Sigmoid colon (tissue), 7 donors: ENCODE measurements around the gene ZNF740. TPM values are rescaled to one million over a fixed set of nuclear protein-coding genes. Genes with fewer than 3 reads are reported as not detected.

Experiments used
- DNase-seq: peaks from one replicate; pipeline ENCODE4 v3.0.0-alpha.2; 2019
- H3K27ac ChIP-seq, 4 donors: fragments of 200-600 bp; sonication (generic); one replicate each; pipeline ENCODE4 v1.5.1; 2016 to 2019; ENCODE audit warnings: mild to moderate bottlenecking in 1 of 4
- H3K27me3 ChIP-seq, 3 donors: fragments of 200-600 bp; sonication (generic); one replicate each; pipeline ENCODE4 v1.5.1; 2019; ENCODE audit warnings: mild to moderate bottlenecking in 1 of 3
- H3K36me3 ChIP-seq, 4 donors: fragments of 200-600 bp; sonication (generic); one replicate each; pipeline ENCODE4 v1.5.1; 2016 to 2019
- H3K4me1 ChIP-seq, 4 donors: fragments of 200-600 bp; sonication (generic); one replicate each; pipeline ENCODE4 v1.5.1; 2017 to 2019
- H3K4me3 ChIP-seq, 4 donors: fragments of 200-600 bp; sonication (generic); one replicate each; pipeline ENCODE4 v1.5.1; 2017 to 2019; ENCODE audit warnings: mild to moderate bottlenecking in 2 of 4, moderate library complexity in 1 of 4
- H3K9me3 ChIP-seq, 4 donors: fragments of 200-600 bp in 3 of 4; sonication (generic) in 3 of 4; one replicate each; pipeline versions ENCODE4 v1.5.1 to v1.6.1; 2013 to 2019
- CTCF ChIP-seq, 4 experiments: fragments of 450-650 bp in 3 of 4; fragments of 200-600 bp in 1 of 4; IDR thresholded peaks; one replicate each; pipeline ENCODE4 v1.5.1; 2016 to 2019; ENCODE audit warnings: antibody characterized with exemption in 4 of 4, mild to moderate bottlenecking in 3 of 4, moderate library complexity in 2 of 4
- EP300 ChIP-seq, 4 donors: sonication (generic); formaldehyde crosslinking; IDR thresholded peaks; one replicate each; pipeline ENCODE4 v1.6.1; 2017; ENCODE audit warnings: antibody characterized with exemption in 4 of 4
- POLR2A ChIP-seq, 2 donors: fragments of 450-650 bp; IDR thresholded peaks; one replicate each; pipeline ENCODE4 v1.6.1; 2016; ENCODE audit warnings: antibody characterized with exemption in 2 of 2, mild to moderate bottlenecking in 2 of 2, moderate library complexity in 2 of 2
- POLR2AphosphoS5 ChIP-seq, 4 donors: sonication (generic); formaldehyde crosslinking; IDR thresholded peaks; one replicate each; pipeline ENCODE4 v1.6.1; 2017; ENCODE audit warnings: antibody characterized with exemption in 4 of 4
- WGBS, 2 donors: extraction: QIAGEN DNeasy Blood & Tissue Kit; methylation state at CpG; one replicate each; pipeline ENCODE4 v1.1.7; 2013; 5-methylcytosine and 5-hydroxymethylcytosine counted together
- intact Hi-C: fragments of 100-400 bp; cut with DNase I; formaldehyde crosslinking; loops from one replicate; pipeline ENCODE4 v1.15.1; 2023
- polyA plus RNA-seq, 3 donors: library from polyadenylated mRNA; stranded (reverse); fragments of 200-250 nt; gene quantifications; one replicate each; pipeline ENCODE4 v1.2.3, GENCODE V29; 2013
- total RNA-seq, 4 donors: library from RNA; depleted of rRNA; stranded (reverse); fragments of >200 nt; gene quantifications; one replicate each; pipeline ENCODE4 v1.1.0, GENCODE V29; 2016
- donor health status: healthy with polysubstance abuse.
- donor health status: Bipolar disorder and iron deficiency.
- donor health status: healthy.

The ZNF740 gene
- total and polyA plus RNA-seq, 7 donors, result 2.3 to 16.6 (median 12.0) TPM

- Histone ChIP-seq H3K4me1 (peaks cover 0 to 45% (median 38%) of the 10 kb centered on the region in 4 donors), H3K27me3 (no peaks in the 10 kb centered on the region), H3K9me3 (no peaks in the 10 kb centered on the region), H3K36me3 (peaks cover 0 to 7% (median 3%) of the 10 kb centered on the region in 4 donors), H3K4me3 (peak within 1 kb of the TSS; percentile 61 to 80 (median 74)), H3K27ac (peak within 1 kb of the TSS; percentile 81 to 92 (median 90))
- 1% methylated on average over 42 to 43 of the region's 44 CpGs for WGBS, 2 donors
- no peak for TF ChIP-seq POLR2A (IDR thresholded peaks at IDR 0.05)
- no peak for TF ChIP-seq CTCF (IDR thresholded peaks at IDR 0.05)
- TF ChIP-seq POLR2AphosphoS5 (IDR thresholded peaks at IDR 0.05), result peak; percentile 34 to 81 (median 64)
- TF ChIP-seq EP300 (IDR thresholded peaks at IDR 0.05), result no peak
- intact Hi-C loops, result loop anchor here (2.0 kb wide), 2 partner anchors 13 to 19 kb away; no protein-coding TSS in a partner anchor
- DNase-seq, result peak; percentile 85
These were observed 51.6 kb downstream of the ZNF740 start, which contains the start of gene RARG for GRCh38 chr12:53231921-53232645. Gene RARG, minus strand, starts transcription at chr12:53232209. Its CDS starts 4,664 bp downstream, at chr12:53227545.

GRCh38 chr12:53232646-53233461 is 52.3 kb downstream of the ZNF740 start:
- peak; percentile 85 for DNase-seq
- Histone ChIP-seq H3K9me3 (no peaks in the 10 kb centered on the region), H3K36me3 (no peaks in the 10 kb centered on the region), H3K27me3 (no peaks in the 10 kb centered on the region), H3K27ac (peak overlapping the region; percentile 81 to 92 (median 90)), H3K4me3 (peak overlapping the region; percentile 61 to 80 (median 74)), H3K4me1 (peaks cover 0 to 45% (median 38%) of the 10 kb centered on the region in 4 donors)
- WGBS, 2 donors, result 10 to 25% methylated on average over 11 of the region's 11 CpGs
- intact Hi-C loops, result loop anchor here (2.0 kb wide), 2 partner anchors 14 to 18 kb away; no protein-coding TSS in a partner anchor
- TF ChIP-seq POLR2A (IDR thresholded peaks at IDR 0.05) (no peak), CTCF (IDR thresholded peaks at IDR 0.05) (no peak), POLR2AphosphoS5 (IDR thresholded peaks at IDR 0.05) (peak in 1 of 4 donors; percentile 2), EP300 (IDR thresholded peaks at IDR 0.05) (no peak)

- no peak for TF ChIP-seq POLR2AphosphoS5 (IDR thresholded peaks at IDR 0.05)
- TF ChIP-seq EP300 (IDR thresholded peaks at IDR 0.05), result no peak
- TF ChIP-seq CTCF (IDR thresholded peaks at IDR 0.05), result no peak
- TF ChIP-seq POLR2A (IDR thresholded peaks at IDR 0.05), result no peak
- Histone ChIP-seq H3K4me3 (no peak overlapping the region), H3K4me1 (peaks cover 0 to 45% (median 38%) of the 10 kb centered on the region in 4 donors), H3K27ac (peak overlapping the region; percentile 81 to 92 (median 90)), H3K27me3 (no peaks in the 10 kb centered on the region), H3K9me3 (no peaks in the 10 kb centered on the region), H3K36me3 (no peaks in the 10 kb centered on the region)
- whole genome bisulfite sequencing, 2 donors, result 16 to 47% methylated on average over 7 of the region's 7 CpGs
- no peak for DNase-seq
- intact Hi-C loops, result loop anchor here (2.0 kb wide), 2 partner anchors 15 to 17 kb away; no protein-coding TSS in a partner anchor
These were observed 53.2 kb downstream of the ZNF740 start for GRCh38 chr12:53233671-53234121.

DNA sequence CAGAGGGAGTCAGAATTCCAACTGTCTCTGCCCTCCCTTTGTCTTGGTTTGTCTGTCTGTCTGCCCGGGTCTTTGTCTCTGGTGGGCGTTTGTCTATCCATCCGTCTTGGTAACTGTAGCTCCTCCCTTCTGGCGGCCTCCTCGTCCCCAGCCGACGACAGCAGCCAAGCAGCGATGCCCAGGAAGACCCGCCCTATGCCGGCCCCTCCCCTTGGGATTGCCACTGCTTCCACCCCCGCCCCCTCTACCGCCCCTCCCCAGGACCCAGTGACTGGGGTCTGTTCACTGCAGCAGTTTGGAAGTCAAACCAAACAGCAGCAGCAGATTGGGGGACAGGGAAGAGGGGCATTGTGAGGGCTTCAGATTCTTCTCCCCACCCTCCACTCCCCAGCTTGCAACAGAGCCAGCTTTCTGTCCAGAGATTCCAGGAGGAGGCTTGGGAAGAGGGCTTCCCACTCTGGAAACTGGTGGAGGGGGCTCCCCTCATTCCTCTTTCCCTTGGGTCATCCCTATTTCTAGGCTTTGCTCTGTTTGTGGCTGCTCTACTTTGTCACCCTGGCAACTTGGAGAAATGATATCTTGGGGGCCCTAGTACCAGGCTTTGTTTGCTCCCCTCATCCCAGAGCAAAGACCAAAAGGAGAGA is 53.9 kb downstream of the ZNF740 start:
- H3K9me3 ChIP-seq, result no peaks in the 10 kb centered on the region
- H3K27ac ChIP-seq, result peak overlapping the region; percentile 81 to 92 (median 90)
- no peak for TF ChIP-seq POLR2A (IDR thresholded peaks at IDR 0.05)
- no peak for TF ChIP-seq CTCF (IDR thresholded peaks at IDR 0.05)
- no peak for TF ChIP-seq EP300 (IDR thresholded peaks at IDR 0.05)
- TF ChIP-seq POLR2AphosphoS5 (IDR thresholded peaks at IDR 0.05), result no peak
- peaks cover 0 to 45% (median 38%) of the 10 kb centered on the region in 4 donors for H3K4me1 ChIP-seq
- 8 to 19% methylated on average over 12 of the region's 12 CpGs for WGBS, 2 donors
- H3K27me3 ChIP-seq, result no peaks in the 10 kb centered on the region
- H3K36me3 ChIP-seq, result no peaks in the 10 kb centered on the region
- DNase-seq, result no peak
- intact Hi-C loops, result no loop called here
- H3K4me3 ChIP-seq, result no peak overlapping the region
